ENCODE measurements around the gene CLCNKA.

DNA sequence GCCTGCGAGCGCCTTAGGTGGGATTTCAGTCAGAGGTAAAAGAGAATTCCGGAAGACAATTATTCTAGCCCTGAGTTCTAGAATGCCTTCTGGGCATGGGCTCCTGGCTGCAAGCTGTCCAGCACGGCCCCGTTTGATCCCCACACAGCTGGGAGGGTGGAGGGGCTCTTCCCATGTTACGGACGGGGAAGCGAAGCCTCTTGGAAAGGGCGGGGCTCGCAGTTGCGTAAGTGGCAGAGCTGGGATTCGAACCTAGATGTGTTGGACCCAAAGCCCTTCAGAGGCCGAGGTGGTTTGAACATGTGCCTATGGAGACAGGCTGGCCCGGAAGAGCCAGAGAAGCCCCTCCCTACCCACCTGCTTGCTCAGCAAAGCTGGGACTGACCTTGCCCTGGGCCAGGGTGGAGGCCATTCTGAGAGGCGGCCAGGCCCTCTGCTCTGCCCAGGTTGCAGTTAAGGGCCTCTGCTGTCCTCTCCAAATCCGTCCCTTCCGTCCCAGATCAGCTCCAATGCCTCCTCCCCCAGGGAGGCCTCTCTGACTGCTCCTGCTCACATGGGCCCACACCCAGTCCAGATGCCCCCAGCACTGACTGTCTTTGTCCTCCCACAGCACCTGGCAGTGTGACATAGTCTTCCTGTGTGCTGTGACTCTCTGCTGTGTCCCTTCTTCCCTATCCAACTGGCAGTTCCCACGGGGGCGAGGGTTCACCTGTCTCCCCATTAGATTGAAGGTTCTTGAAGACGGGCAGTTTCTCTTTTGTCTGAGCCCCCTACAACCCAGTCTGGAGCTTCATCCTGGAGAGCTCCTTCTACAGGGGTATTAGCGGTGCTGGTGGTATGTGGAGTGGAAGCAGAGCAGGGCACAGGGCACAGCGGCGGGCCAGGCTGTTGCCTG is 2.8 kb upstream of the CLCNKA start:
- TF ChIP-seq, protein P1, sequence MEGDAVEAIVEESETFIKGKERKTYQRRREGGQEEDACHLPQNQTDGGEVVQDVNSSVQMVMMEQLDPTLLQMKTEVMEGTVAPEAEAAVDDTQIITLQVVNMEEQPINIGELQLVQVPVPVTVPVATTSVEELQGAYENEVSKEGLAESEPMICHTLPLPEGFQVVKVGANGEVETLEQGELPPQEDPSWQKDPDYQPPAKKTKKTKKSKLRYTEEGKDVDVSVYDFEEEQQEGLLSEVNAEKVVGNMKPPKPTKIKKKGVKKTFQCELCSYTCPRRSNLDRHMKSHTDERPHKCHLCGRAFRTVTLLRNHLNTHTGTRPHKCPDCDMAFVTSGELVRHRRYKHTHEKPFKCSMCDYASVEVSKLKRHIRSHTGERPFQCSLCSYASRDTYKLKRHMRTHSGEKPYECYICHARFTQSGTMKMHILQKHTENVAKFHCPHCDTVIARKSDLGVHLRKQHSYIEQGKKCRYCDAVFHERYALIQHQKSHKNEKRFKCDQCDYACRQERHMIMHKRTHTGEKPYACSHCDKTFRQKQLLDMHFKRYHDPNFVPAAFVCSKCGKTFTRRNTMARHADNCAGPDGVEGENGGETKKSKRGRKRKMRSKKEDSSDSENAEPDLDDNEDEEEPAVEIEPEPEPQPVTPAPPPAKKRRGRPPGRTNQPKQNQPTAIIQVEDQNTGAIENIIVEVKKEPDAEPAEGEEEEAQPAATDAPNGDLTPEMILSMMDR (IDR thresholded peaks at IDR 0.05): no peak
- TF ChIP-seq PRRX2 (CRISPR knock-in tag; IDR thresholded peaks at IDR 0.05) (no peak), SP1 (CRISPR knock-in tag; conservative IDR thresholded peaks at IDR 0.05) (no peak)
- TF ChIP-seq, protein P2, sequence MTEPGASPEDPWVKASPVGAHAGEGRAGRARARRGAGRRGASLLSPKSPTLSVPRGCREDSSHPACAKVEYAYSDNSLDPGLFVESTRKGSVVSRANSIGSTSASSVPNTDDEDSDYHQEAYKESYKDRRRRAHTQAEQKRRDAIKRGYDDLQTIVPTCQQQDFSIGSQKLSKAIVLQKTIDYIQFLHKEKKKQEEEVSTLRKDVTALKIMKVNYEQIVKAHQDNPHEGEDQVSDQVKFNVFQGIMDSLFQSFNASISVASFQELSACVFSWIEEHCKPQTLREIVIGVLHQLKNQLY (CRISPR knock-in tag; IDR thresholded peaks at IDR 0.05): no peak
- TF ChIP-seq, protein P3, sequence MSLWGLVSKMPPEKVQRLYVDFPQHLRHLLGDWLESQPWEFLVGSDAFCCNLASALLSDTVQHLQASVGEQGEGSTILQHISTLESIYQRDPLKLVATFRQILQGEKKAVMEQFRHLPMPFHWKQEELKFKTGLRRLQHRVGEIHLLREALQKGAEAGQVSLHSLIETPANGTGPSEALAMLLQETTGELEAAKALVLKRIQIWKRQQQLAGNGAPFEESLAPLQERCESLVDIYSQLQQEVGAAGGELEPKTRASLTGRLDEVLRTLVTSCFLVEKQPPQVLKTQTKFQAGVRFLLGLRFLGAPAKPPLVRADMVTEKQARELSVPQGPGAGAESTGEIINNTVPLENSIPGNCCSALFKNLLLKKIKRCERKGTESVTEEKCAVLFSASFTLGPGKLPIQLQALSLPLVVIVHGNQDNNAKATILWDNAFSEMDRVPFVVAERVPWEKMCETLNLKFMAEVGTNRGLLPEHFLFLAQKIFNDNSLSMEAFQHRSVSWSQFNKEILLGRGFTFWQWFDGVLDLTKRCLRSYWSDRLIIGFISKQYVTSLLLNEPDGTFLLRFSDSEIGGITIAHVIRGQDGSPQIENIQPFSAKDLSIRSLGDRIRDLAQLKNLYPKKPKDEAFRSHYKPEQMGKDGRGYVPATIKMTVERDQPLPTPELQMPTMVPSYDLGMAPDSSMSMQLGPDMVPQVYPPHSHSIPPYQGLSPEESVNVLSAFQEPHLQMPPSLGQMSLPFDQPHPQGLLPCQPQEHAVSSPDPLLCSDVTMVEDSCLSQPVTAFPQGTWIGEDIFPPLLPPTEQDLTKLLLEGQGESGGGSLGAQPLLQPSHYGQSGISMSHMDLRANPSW (CRISPR knock-in tag; conservative IDR thresholded peaks at IDR 0.05; ENCODE audit: low read depth): no peak
